GM21367 (cell line): ENCODE measurements around the gene CASR.
A peak's percentile ranks its signal among the peaks of the same experiment; 100 is the strongest.
"Not testable (repeated sequence)": the region's sequence is repeated elsewhere in the genome, so short reads cannot be mapped to it uniquely, and the experiment has no call there.

Source experiments
- ATAC-seq: cut with Tn5 transposase; IDR thresholded peaks from one replicate; pipeline ENCODE4 v1.9.1; 2021; ENCODE audit not compliant: unreplicated experiment

CASR gene

DNA sequence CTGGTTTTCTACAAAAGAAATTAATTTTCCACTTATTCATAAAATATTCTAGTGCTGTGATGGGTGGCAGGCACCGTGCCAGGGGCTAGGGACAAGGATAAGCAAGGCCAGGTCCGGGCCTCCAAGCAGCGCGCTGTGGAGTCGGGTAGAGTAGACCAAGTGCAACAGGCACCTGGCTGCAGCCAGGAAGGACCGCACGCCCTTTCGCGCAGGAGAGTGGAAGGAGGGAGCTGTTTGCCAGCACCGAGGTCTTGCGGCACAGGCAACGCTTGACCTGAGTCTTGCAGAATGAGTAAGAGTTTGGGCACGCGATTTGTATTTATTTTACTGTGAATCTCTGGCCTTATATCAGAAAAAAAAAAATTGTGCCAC lies at the start of gene CASR:
Gene CASR (plus strand): TSS at position 148 of the 372 bp plus-strand sequence. CDS start 70,522 bp downstream, outside the sequence.
- ATAC-seq, result no peak

GRCh38 chr3:122146466-122146865 lies 37.0 kb upstream of the CASR start:
- peak; percentile 81 for ATAC-seq

DNA sequence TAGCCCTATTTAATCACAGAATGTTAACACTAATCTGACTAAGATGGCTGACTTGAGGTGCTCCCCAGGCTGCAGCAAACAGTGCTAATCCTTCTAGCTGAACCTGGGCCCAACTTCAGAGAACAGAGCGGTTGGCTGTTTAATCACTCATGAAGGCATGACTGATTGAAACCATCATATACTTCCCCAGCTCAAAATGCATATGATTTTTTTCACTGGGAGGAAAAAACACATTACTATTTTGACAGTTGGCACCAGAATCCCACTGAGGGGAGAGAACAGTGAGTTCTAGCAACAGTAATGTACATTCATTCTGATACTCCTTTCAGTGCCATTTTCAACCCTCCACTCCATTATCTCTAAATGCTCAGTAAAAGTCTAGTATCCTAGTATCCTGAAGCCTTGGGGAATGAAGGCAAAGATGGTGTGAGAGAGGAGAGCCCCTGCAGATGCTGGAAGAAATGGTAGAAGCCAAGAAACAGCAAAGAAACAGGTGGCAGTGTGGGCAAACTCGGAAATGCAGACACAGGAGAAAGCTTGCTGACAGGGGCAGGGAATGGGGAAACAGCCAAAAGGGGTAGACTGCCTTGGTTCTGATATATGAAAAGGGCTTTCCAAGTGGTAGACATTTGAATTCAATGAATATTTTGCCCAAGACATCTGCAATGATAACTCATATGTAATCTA lies 34.4 kb upstream of the CASR start:
- no peak for ATAC-seq

GRCh38 chr3:122151480-122151879 lies 32.0 kb upstream of the CASR start:
- ATAC-seq, result no peak

DNA sequence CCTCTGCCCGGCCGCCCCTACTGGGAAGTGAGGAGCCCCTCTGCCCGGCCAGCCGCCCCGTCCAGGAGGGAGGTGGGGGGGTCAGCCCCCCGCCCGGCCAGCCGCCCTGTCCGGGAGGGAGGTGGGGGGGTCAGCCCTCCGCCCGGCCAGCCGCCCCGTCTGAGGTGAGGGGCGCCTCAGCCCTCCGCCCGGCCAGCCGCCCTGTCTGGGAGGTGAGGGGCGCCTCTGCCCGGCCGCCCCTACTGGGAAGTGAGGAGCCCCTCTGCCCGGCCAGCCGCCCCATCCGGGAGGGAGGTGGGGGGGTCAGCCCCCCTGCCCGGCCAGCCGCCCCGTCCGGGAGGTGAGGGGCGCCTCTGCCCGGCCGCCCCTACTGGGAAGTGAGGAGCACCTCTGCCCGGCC lies 18.5 kb upstream of the CASR start:
- ATAC-seq, result not testable (repeated sequence)

- ATAC-seq, result no peak
Measured at GRCh38 chr3:122167630-122168029, 15.8 kb upstream of the CASR start.

DNA sequence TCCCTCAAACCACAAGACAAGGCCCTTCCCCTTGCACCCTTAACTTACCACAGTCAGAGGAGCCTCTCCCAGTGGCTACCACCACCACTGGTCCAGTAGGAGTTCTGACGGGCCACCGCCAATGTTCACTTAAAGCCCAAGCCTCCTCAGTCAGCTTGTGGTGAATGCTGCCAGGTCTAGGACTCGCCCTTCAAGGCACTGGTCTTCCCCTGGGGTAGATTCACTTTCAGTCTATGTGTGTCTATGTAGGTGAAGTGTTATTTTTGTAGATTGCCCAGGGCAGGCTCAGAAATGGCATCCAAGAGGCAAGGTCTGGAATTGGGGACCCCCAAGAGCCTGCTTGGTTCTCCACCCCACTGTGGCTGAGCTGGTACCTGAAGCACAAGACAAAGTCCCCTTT lies 15.4 kb upstream of the CASR start:
- no peak for ATAC-seq

DNA sequence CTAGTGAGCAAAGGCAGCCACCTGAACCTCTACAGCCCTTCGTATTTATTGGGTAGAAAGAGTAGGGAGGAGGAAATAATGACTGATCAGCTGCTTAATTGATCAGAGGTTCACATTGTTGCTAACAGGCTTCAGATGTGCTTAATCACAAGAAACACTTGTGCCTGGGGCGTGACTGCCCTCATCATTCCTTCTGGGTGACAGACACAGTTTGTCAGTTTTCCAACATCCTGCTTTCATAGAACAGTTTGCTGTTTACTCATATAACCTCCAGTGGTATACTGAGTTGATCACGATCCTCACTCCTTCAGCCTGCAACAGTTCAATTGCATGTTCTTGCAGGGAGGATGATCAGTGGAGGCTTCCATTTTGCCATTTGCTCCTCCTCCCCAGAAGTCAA lies 13.6 kb upstream of the CASR start:
- ATAC-seq, result no peak

DNA sequence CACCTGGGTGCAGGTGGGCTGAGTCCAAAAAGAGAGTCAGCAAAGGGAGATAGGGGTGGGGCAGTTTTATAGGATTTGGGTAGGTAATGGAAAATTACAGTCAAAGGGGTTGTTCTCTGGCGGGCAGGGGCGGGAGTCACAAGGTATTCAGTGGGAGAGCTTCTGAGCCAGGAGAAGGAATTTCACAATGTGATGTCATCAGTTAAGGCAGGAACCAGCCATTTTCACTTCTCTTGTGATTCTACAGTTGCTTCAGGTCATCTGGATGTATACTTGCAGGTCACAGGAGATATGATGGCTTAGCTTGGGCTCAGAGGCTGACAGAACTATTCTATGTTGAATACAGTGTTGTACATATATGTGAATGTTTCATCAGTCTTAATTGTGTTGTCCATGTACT lies 12.1 kb upstream of the CASR start:
- not testable (repeated sequence) for ATAC-seq

DNA sequence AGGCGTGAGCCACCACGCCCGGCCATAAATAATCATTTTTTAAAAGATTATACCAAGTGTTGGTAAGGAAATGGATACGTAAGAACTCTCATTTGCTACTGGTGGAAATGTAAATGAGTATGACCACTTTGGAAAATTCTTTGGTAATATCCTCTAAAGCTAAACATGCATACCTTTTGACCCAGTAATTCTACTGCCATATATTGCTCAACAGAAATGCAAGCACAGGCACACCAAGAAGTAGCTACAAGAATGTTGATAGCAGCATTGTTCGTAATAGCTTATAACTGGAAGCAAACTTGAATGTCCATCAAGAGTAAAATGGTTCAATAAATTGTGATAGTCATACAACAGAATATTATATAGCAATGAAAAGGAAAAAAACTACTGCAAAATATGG lies 4.8 kb upstream of the CASR start:
- ATAC-seq, result no peak

DNA sequence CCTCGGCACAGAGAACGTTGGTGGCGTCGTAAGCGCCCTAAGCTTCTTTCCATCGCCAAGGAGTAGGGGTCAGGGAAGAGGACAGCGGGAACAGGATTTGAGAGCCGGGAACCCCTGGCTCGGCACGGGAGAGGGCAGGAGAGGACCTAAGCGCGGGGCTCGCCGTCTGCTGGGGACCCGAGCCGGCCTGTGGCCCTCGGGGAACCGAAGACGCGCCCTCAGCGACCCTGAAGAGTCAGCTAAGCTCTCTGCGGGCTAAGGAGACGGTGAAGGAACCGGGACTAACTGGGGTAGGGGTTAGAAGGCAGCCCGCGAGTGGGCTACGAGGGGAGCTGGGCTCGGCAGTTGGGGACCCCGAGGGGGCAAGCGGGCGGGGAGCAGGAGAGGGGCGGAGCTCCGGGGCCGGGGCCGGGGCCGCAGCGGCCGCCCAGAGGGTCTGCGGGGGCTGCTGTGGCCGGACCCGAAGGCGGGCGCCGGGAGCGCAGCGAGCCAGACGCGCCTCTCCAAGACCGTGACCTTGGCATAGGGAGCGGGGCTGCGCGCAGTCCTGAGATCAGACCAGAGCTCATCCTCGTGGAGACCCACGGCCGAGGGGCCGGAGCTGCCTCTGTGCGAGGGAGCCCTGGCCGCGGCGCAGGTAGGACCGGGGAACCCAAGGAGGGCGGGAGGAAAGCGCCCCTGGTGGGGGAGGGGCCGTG lies 574 bp downstream of the CASR start:
- no peak for ATAC-seq

GRCh38 chr3:122184591-122184929 lies 1.1 kb downstream of the CASR start:
- ATAC-seq, result no peak

DNA sequence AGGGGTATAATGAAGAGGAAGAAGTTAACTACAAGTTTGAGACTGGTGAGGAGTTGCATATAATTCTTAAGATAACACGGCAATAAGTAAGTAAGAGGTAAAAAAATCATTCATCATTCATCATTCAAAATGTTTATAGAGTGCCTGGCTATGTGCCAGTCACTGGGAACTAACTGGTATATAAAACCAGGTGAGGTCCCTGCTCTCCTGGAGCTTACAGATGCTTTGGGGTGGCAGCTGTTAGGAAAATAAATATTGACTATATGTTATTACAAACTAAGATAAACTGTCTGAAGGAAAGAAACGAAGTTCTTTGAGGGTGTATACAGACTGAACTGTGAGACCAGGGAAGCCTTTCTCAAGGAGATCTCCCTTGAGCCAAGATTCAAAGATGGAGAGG lies 2.9 kb downstream of the CASR start:
- ATAC-seq, result no peak

GRCh38 chr3:122188737-122189136 lies 5.3 kb downstream of the CASR start:
- no peak for ATAC-seq

DNA sequence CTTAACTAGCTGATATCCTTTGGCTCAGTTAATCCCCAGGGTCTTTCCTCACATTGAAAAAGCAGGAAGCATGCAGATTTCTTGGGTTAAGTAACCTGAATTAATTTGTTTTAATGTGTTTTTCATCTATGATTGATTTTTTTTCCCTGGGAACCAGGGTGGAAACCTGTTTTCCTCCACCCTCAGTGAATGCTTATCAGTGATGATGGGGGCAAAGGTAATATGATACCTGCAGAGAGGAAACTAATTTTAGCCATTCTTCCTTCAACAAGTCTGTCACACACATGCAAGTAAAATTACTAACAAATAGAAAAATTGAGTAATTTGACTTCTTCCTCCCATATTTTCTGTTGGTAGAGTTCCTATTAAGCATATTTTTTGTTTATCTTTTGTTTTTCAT lies 5.9 kb downstream of the CASR start:
- no peak for ATAC-seq

GRCh38 chr3:122190525-122190924 lies 7.1 kb downstream of the CASR start:
- no peak for ATAC-seq

DNA sequence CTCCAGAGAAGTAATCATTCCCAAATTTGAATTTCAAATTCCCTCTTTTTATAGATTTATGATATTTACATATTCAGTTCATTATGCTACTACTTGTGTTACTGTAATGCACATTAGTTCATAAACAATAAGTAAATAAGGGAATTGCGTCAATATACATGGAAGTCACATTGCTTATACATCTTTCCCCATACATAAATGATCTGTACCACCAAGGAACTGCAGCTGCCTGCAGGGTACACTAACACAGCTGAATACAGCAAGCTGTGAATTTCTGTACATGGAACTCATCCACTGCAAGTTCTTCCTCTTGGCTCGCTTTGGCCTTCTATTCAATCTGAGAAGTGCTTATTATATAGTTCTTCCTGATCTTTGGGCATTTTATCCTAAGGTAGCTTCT lies 15.5 kb downstream of the CASR start:
- no peak for ATAC-seq

GRCh38 chr3:122199552-122199951 lies 16.1 kb downstream of the CASR start:
- ATAC-seq, result no peak

DNA sequence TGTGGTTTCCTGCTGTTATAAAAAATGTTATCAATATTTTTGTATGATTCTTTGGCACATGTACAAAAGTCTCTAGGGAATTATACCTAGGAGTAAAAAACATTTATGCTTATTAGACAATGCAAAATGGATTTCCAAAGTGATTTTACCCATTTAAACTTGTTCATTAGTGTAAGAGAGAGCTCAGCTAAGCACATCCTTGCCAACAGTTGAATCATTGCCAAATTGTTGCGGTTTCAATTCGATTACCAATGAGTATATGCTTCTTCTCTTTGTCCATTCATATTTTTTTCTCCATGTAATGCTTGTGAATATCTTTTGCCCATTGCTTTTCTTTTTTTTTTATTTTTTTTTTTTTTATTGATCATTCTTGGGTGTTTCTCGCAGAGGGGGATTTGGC lies 17.2 kb downstream of the CASR start:
- ATAC-seq, result no peak

- not testable (repeated sequence) for ATAC-seq
Measured at GRCh38 chr3:122201476-122201875, 18.0 kb downstream of the CASR start.

- no peak for ATAC-seq
Measured at GRCh38 chr3:122208579-122208978, 25.1 kb downstream of the CASR start.

GRCh38 chr3:122213650-122214049 lies 30.2 kb downstream of the CASR start:
- ATAC-seq, result no peak

GRCh38 chr3:122214711-122215110 lies 31.2 kb downstream of the CASR start:
- no peak for ATAC-seq
